C4-2B (cell line): ENCODE measurements around the gene CDIPT.

Experiments
- H3K27ac ChIP-seq: fragments of 450-650 bp; 2 replicates; pipeline ENCODE4 v1.5.1; 2017
- CTCF ChIP-seq: fragments of 450-650 bp; conservative IDR thresholded peaks from 2 replicates; pipeline ENCODE4 v1.5.1; 2017; ENCODE audit warnings: mild to moderate bottlenecking
- ZFX ChIP-seq: fragments of 450-650 bp; IDR thresholded peaks from 2 replicates; pipeline ENCODE4 v1.6.1; 2017

The CDIPT gene

GRCh38 chr16:29857133-29857760 is 5.8 kb downstream of the CDIPT start:
- H3K27ac ChIP-seq: no peak overlapping the region; the same call in 1 of the 2 replicates
- no peak for TF ChIP-seq CTCF
- TF ChIP-seq ZFX: no peak

GRCh38 chr16:29854520-29855100 is 8.4 kb downstream of the CDIPT start:
- no peak for TF ChIP-seq CTCF
- TF ChIP-seq ZFX: no peak
- no peak overlapping the region for H3K27ac ChIP-seq

- no peak for TF ChIP-seq ZFX
- no peak for TF ChIP-seq CTCF
- H3K27ac ChIP-seq: no peak overlapping the region
These were observed 10.4 kb downstream of the CDIPT start for GRCh38 chr16:29852654-29853053.

GRCh38 chr16:29850998-29851397 is 12.0 kb downstream of the CDIPT start:
- no peak overlapping the region for H3K27ac ChIP-seq
- TF ChIP-seq ZFX (no peak), CTCF (no peak)

- TF ChIP-seq CTCF (no peak), ZFX (no peak)
- no peak overlapping the region for H3K27ac ChIP-seq
These were observed 13.5 kb downstream of the CDIPT start for GRCh38 chr16:29849505-29849904.

- H3K27ac ChIP-seq: no peak overlapping the region
- peak; percentile 82 for TF ChIP-seq CTCF
- TF ChIP-seq ZFX: no peak
These were observed 14.4 kb downstream of the CDIPT start for GRCh38 chr16:29848420-29849297.

- TF ChIP-seq CTCF: no peak
- TF ChIP-seq ZFX: no peak
- H3K27ac ChIP-seq: no peak overlapping the region
These were observed 17.4 kb downstream of the CDIPT start for GRCh38 chr16:29845656-29846055.
